ENCODE results near the gene CA5A. TPM values are rescaled to one million over a fixed set of nuclear protein-coding genes. Genes with fewer than 3 reads are reported as not detected.

CA5A gene
- total and polyA plus RNA-seq, 2 of the 13 experiments (the other 11 are each of a cell fraction or from before 2014, with no cell fraction given) = 66.8 to 106 TPM

- TF ChIP-seq ZNF646 (CRISPR knock-in tag; IDR thresholded peaks at IDR 0.05) = no peak
- no peak for TF ChIP-seq ZNF7 (CRISPR knock-in tag; IDR thresholded peaks at IDR 0.05)
- TF ChIP-seq HOMEZ (CRISPR knock-in tag; IDR thresholded peaks at IDR 0.05; ENCODE audit: low read depth) = no peak
- TF ChIP-seq RORA (CRISPR knock-in tag; IDR thresholded peaks at IDR 0.05) = no peak
- no peak for TF ChIP-seq CBX2 (IDR thresholded peaks at IDR 0.05; ENCODE audit: low read depth, low read length)
- TF ChIP-seq CBX2 (CRISPR knock-in tag; IDR thresholded peaks at IDR 0.05; ENCODE audit: low read depth) = no peak
- TF ChIP-seq, protein P1, sequence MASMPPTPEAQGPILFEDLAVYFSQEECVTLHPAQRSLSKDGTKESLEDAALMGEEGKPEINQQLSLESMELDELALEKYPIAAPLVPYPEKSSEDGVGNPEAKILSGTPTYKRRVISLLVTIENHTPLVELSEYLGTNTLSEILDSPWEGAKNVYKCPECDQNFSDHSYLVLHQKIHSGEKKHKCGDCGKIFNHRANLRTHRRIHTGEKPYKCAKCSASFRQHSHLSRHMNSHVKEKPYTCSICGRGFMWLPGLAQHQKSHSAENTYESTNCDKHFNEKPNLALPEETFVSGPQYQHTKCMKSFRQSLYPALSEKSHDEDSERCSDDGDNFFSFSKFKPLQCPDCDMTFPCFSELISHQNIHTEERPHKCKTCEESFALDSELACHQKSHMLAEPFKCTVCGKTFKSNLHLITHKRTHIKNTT (CRISPR knock-in tag; IDR thresholded peaks at IDR 0.05) = no peak
- TF ChIP-seq MZF1 (CRISPR knock-in tag; IDR thresholded peaks at IDR 0.05; ENCODE audit: borderline replicate concordance) = 0 out of 2 replicates have a peak, but pooled peaks have one; percentile 58
- no peak for TF ChIP-seq HOXA9 (CRISPR knock-in tag; IDR thresholded peaks at IDR 0.05; ENCODE audit: borderline replicate concordance)
- TF ChIP-seq ZNF441 (CRISPR knock-in tag; IDR thresholded peaks at IDR 0.05; ENCODE audit: borderline replicate concordance) = no peak
- TF ChIP-seq, protein P2, sequence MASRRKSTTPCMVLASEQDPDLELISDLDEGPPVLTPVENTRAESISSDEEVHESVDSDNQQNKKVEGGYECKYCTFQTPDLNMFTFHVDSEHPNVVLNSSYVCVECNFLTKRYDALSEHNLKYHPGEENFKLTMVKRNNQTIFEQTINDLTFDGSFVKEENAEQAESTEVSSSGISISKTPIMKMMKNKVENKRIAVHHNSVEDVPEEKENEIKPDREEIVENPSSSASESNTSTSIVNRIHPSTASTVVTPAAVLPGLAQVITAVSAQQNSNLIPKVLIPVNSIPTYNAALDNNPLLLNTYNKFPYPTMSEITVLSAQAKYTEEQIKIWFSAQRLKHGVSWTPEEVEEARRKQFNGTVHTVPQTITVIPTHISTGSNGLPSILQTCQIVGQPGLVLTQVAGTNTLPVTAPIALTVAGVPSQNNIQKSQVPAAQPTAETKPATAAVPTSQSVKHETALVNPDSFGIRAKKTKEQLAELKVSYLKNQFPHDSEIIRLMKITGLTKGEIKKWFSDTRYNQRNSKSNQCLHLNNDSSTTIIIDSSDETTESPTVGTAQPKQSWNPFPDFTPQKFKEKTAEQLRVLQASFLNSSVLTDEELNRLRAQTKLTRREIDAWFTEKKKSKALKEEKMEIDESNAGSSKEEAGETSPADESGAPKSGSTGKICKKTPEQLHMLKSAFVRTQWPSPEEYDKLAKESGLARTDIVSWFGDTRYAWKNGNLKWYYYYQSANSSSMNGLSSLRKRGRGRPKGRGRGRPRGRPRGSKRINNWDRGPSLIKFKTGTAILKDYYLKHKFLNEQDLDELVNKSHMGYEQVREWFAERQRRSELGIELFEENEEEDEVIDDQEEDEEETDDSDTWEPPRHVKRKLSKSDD (CRISPR knock-in tag; IDR thresholded peaks at IDR 0.05; ENCODE audit: low read depth) = no peak
- TF ChIP-seq AGO2 (optimal IDR thresholded peaks at IDR 0.05; ENCODE audit: low read depth, low read length) = peak; percentile 80
- TF ChIP-seq MAFG (CRISPR knock-in tag; IDR thresholded peaks at IDR 0.05) = no peak
- TF ChIP-seq, protein P3, sequence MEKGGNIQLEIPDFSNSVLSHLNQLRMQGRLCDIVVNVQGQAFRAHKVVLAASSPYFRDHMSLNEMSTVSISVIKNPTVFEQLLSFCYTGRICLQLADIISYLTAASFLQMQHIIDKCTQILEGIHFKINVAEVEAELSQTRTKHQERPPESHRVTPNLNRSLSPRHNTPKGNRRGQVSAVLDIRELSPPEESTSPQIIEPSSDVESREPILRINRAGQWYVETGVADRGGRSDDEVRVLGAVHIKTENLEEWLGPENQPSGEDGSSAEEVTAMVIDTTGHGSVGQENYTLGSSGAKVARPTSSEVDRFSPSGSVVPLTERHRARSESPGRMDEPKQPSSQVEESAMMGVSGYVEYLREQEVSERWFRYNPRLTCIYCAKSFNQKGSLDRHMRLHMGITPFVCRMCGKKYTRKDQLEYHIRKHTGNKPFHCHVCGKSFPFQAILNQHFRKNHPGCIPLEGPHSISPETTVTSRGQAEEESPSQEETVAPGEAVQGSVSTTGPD (CRISPR knock-in tag; IDR thresholded peaks at IDR 0.05) = no peak
- TF ChIP-seq AKAP8 (CRISPR knock-in tag; IDR thresholded peaks at IDR 0.05) = no peak; the same call in 1 of the 2 replicates
These were observed 80.2 kb downstream of the CA5A start (continued) for GRCh38 chr16:87855852-87856715.
